ENCODE measurements around the gene NOP10. TPM values are rescaled to one million over a fixed set of nuclear protein-coding genes. Genes with fewer than 3 reads are reported as not detected.
A peak's percentile ranks its signal among the peaks of the same experiment; 100 is the strongest.
"Not testable (repeated sequence)": the region's sequence is repeated elsewhere in the genome, so short reads cannot be mapped to it uniquely, and the experiment has no call there.

NOP10 gene
- total RNA-seq, 1 experiment from 2014 or later, result 208 TPM

GRCh38 chr15:34348735-34349300 lies 5.9 kb upstream of the NOP10 start:
- no peak for DNase-seq (ENCODE audit: low spot score)
- Histone ChIP-seq H3K9me3 (ENCODE audit: low read depth, low read length, poor library complexity, severe bottlenecking) (no peaks in the 10 kb centered on the region), H3K4me1 (ENCODE audit: insufficient read depth, low read length, poor library complexity, severe bottlenecking) (no peaks in the 10 kb centered on the region), H3K36me3 (ENCODE audit: insufficient read depth, low read length, poor library complexity, severe bottlenecking) (no peaks in the 10 kb centered on the region), H3K4me3 (ENCODE audit: low read depth, low read length, poor library complexity, severe bottlenecking) (no peak overlapping the region), H3K27me3 (replicated peaks; ENCODE audit: insufficient read depth, low read depth, low read length, poor library complexity) (no peaks in the 10 kb centered on the region), H3K27ac (ENCODE audit: low read depth, low read length, poor library complexity, severe bottlenecking) (no peak overlapping the region)
- intact Hi-C loops (cut with micrococcal nuclease; ENCODE audit: unreplicated experiment), result no loop called here
- ChIA-PET CTCF (no interaction called here), POLR2A (ENCODE audit: low non-redundant PET) (no interaction called here)
- BruUV-seq (replicated peaks), result no TSS peak
- TF ChIP-seq EZH2 (IDR thresholded peaks at IDR 0.05; ENCODE audit: borderline replicate concordance, low read depth, low read length, poor library complexity, severe bottlenecking) (no peak), CTCF (conservative IDR thresholded peaks at IDR 0.05; ENCODE audit: low read depth, low read length) (no peak)

GRCh38 chr15:34347951-34348638 lies 5.2 kb upstream of the NOP10 start:
- BruUV-seq (replicated peaks), result no TSS peak
- Histone ChIP-seq H3K9me3 (ENCODE audit: low read depth, low read length, poor library complexity, severe bottlenecking) (no peaks in the 10 kb centered on the region), H3K4me1 (ENCODE audit: insufficient read depth, low read length, poor library complexity, severe bottlenecking) (no peaks in the 10 kb centered on the region), H3K4me3 (ENCODE audit: low read depth, low read length, poor library complexity, severe bottlenecking) (no peak overlapping the region), H3K27ac (ENCODE audit: low read depth, low read length, poor library complexity, severe bottlenecking) (no peak overlapping the region), H3K36me3 (ENCODE audit: insufficient read depth, low read length, poor library complexity, severe bottlenecking) (no peaks in the 10 kb centered on the region), H3K27me3 (replicated peaks; ENCODE audit: insufficient read depth, low read depth, low read length, poor library complexity) (no peaks in the 10 kb centered on the region)
- ChIA-PET CTCF (no interaction called here), POLR2A (ENCODE audit: low non-redundant PET) (no interaction called here)
- no peak for TF ChIP-seq CTCF (conservative IDR thresholded peaks at IDR 0.05; ENCODE audit: low read depth, low read length)
- TF ChIP-seq EZH2 (IDR thresholded peaks at IDR 0.05; ENCODE audit: borderline replicate concordance, low read depth, low read length, poor library complexity, severe bottlenecking), result no peak
- no peak for DNase-seq (ENCODE audit: low spot score)
- intact Hi-C loops (cut with micrococcal nuclease; ENCODE audit: unreplicated experiment), result no loop called here

GRCh38 chr15:34342213-34342736 lies 661 bp downstream of the NOP10 start:
- intact Hi-C loops (cut with micrococcal nuclease; ENCODE audit: unreplicated experiment), result loop anchor here (5.0 kb wide), 1 partner anchor 115 kb away; the partner anchor contains the start of gene EMC4
- ChIA-PET POLR2A (ENCODE audit: low non-redundant PET) (interaction anchor here (0.6 to 0.8 kb wide), 3 partner anchors 24 to 240 kb away, joined by 3 to 11 read pairs (median 5); no protein-coding TSS in a partner anchor), CTCF (interaction anchor here (0.5 to 2.3 kb wide), 4 partner anchors 25 to 627 kb away, joined by 3 to 6 read pairs (median 4); partner anchors contain the start of genes AQR and LPCAT4)
- not testable (repeated sequence) for H3K27me3 ChIP-seq (replicated peaks; ENCODE audit: insufficient read depth, low read depth, low read length, poor library complexity); H3K9me3 ChIP-seq (ENCODE audit: low read depth, low read length, poor library complexity, severe bottlenecking); DNase-seq (ENCODE audit: low spot score); BruUV-seq (replicated peaks)
- H3K36me3 ChIP-seq (ENCODE audit: insufficient read depth, low read length, poor library complexity, severe bottlenecking), result peaks cover 35% of the 10 kb centered on the region
- peak overlapping the region; percentile 67 for H3K4me3 ChIP-seq (ENCODE audit: low read depth, low read length, poor library complexity, severe bottlenecking)
- H3K27ac ChIP-seq (ENCODE audit: low read depth, low read length, poor library complexity, severe bottlenecking), result peak overlapping the region; percentile 86
- H3K4me1 ChIP-seq (ENCODE audit: insufficient read depth, low read length, poor library complexity, severe bottlenecking), result peaks cover 33% of the 10 kb centered on the region

Measured in A673 (cell line).